Superior temporal gyrus (tissue), 1 donor: ENCODE measurements around the gene SFTPD.
A peak's percentile ranks its signal among the peaks of the same experiment; 100 is the strongest.
"Not testable (repeated sequence)": the region's sequence is repeated elsewhere in the genome, so short reads cannot be mapped to it uniquely, and the experiment has no call there.

Experiments
- DNase-seq: peaks from one replicate; pipeline ENCODE4 v3.0.0-alpha.2; 2016; ENCODE audit errors: extremely low spot score

The SFTPD gene

GRCh38 chr10:79948976-79949722, at the start of gene SFTPD:
Gene SFTPD, minus strand, starts transcription at chr10:79949105. Its CDS starts 2,446 bp downstream, at chr10:79946659.
- no peak for DNase-seq

GRCh38 chr10:79995979-79996634, 47.2 kb upstream of the SFTPD start:
- no peak for DNase-seq

- no peak for DNase-seq
Observed at GRCh38 chr10:79994556-79994955, 45.7 kb upstream of the SFTPD start.

GRCh38 chr10:79988199-79988598, 39.3 kb upstream of the SFTPD start:
- DNase-seq = not testable (repeated sequence)

- not testable (repeated sequence) for DNase-seq
Observed at GRCh38 chr10:79986661-79987060, 37.8 kb upstream of the SFTPD start.

- DNase-seq = no peak
Observed at GRCh38 chr10:79985481-79986072, 36.7 kb upstream of the SFTPD start.

- DNase-seq = no peak
Observed at GRCh38 chr10:79984851-79985250, 35.9 kb upstream of the SFTPD start.

- DNase-seq = no peak
Observed at GRCh38 chr10:79983286-79983909, 34.5 kb upstream of the SFTPD start.

GRCh38 chr10:79982861-79983260, 34.0 kb upstream of the SFTPD start:
- DNase-seq = no peak

- DNase-seq = peak; percentile 13
Observed at GRCh38 chr10:79982362-79982800, 33.5 kb upstream of the SFTPD start.

- DNase-seq = peak; percentile 46
Observed at GRCh38 chr10:79981450-79982361, 32.8 kb upstream of the SFTPD start.

- peak; percentile 14 for DNase-seq
Observed at GRCh38 chr10:79980711-79981110, 31.8 kb upstream of the SFTPD start.

- peak; percentile 14 for DNase-seq
Observed at GRCh38 chr10:79979976-79980687, 31.2 kb upstream of the SFTPD start.

- DNase-seq = no peak
Observed at GRCh38 chr10:79979310-79979975, 30.5 kb upstream of the SFTPD start.

GRCh38 chr10:79976999-79977398, 28.1 kb upstream of the SFTPD start:
- no peak for DNase-seq

- DNase-seq = no peak
Observed at GRCh38 chr10:79970062-79970461, 21.2 kb upstream of the SFTPD start.

- no peak for DNase-seq
Observed at GRCh38 chr10:79947787-79948424, 999 bp downstream of the SFTPD start.

- no peak for DNase-seq
Observed at GRCh38 chr10:79947083-79947415, 1.9 kb downstream of the SFTPD start.

GRCh38 chr10:79946271-79947082, 2.4 kb downstream of the SFTPD start:
- DNase-seq = no peak
